ENCODE measurements around the gene MBP.

GRCh38 chr18:77055429-77056300 is 76.9 kb downstream of the MBP start:
- TF ChIP-seq, protein P1, sequence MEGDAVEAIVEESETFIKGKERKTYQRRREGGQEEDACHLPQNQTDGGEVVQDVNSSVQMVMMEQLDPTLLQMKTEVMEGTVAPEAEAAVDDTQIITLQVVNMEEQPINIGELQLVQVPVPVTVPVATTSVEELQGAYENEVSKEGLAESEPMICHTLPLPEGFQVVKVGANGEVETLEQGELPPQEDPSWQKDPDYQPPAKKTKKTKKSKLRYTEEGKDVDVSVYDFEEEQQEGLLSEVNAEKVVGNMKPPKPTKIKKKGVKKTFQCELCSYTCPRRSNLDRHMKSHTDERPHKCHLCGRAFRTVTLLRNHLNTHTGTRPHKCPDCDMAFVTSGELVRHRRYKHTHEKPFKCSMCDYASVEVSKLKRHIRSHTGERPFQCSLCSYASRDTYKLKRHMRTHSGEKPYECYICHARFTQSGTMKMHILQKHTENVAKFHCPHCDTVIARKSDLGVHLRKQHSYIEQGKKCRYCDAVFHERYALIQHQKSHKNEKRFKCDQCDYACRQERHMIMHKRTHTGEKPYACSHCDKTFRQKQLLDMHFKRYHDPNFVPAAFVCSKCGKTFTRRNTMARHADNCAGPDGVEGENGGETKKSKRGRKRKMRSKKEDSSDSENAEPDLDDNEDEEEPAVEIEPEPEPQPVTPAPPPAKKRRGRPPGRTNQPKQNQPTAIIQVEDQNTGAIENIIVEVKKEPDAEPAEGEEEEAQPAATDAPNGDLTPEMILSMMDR (conservative IDR thresholded peaks at IDR 0.05; ENCODE audit: low read depth, low read length): no peak
- TF ChIP-seq EZH2 (IDR thresholded peaks at IDR 0.05; ENCODE audit: borderline replicate concordance, low read depth, low read length, poor library complexity, severe bottlenecking): no peak
